Measurements from ENCODE around the gene TMEM63B. TPM values are rescaled to one million over a fixed set of nuclear protein-coding genes. Genes with fewer than 3 reads are reported as not detected.
"Not testable (repeated sequence)": the region's sequence is repeated elsewhere in the genome, so short reads cannot be mapped to it uniquely, and the experiment has no call there.

TMEM63B gene
- total RNA-seq, 4 donors from 2014 or later = 73.4 to 91.2 (median 87.7) TPM

DNA sequence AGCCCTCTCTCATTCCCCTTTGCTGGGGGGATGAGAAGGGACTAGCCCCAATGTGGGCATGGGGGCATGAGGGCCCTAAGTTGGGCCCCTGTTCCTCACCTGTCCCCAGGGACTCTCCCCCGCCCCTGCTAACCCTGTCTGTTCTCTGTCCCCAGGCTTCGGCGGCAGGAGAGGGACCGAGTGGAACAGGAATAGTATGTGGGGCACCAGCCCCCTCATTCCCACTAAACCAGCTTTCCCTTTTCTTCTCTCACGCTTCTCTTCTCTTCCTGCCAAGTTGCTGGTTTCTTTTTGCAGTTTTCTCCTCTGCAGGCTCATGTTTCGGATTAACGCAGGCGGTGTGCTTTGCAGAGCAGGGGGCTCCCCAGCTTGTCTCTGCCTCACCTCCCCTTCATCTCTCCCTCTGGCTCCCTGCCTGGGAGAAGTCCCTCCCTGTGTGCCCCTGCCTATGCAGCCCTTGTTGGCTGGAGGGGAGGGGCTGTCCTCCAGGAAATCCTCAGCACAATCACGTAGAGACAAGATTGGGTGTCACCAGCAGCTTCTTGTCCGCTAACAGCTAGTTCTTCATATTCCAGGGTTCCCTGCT lies 7.9 kb downstream of the TMEM63B start:
- intact Hi-C loops (cut with DNase I; ENCODE audit: low total_unique reads) = no loop called here
- DNase-seq (ENCODE audit: low spot score in 2 of 2) = no peak
- 80 to 84% methylated on average over 10 of the region's 10 CpGs for WGBS, 2 donors
- H3K4me3 ChIP-seq (ENCODE audit: low read depth, poor library complexity, severe bottlenecking) = no peak overlapping the region
- TF ChIP-seq POLR2A (IDR thresholded peaks at IDR 0.05) = no peak
- TF ChIP-seq, protein P1, sequence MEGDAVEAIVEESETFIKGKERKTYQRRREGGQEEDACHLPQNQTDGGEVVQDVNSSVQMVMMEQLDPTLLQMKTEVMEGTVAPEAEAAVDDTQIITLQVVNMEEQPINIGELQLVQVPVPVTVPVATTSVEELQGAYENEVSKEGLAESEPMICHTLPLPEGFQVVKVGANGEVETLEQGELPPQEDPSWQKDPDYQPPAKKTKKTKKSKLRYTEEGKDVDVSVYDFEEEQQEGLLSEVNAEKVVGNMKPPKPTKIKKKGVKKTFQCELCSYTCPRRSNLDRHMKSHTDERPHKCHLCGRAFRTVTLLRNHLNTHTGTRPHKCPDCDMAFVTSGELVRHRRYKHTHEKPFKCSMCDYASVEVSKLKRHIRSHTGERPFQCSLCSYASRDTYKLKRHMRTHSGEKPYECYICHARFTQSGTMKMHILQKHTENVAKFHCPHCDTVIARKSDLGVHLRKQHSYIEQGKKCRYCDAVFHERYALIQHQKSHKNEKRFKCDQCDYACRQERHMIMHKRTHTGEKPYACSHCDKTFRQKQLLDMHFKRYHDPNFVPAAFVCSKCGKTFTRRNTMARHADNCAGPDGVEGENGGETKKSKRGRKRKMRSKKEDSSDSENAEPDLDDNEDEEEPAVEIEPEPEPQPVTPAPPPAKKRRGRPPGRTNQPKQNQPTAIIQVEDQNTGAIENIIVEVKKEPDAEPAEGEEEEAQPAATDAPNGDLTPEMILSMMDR (IDR thresholded peaks at IDR 0.05) = no peak

DNA sequence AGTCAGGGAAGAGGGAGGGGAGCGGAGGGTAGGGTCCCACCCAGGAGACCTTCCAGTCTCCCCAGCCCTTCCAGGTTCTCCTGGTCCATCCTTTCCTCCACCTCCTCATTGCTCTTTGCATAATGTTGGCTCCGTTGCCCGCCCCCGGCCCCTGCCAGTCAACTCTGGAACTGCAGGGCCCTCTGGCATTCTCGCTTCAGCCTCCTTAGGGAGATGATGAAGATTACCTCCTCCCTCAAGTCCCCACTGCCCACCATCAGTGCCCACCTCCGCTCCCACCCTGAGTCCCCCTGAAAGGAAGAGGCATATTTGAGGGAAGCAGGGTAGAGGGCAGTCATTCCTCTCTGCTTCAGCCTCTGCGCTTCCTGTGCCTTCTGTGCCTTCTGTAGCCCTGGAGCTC lies 8.5 kb downstream of the TMEM63B start:
- H3K4me3 ChIP-seq (ENCODE audit: low read depth, poor library complexity, severe bottlenecking) = no peak overlapping the region
- no peak for DNase-seq (ENCODE audit: low spot score in 2 of 2)
- 86 to 87% methylated on average over 7 of the region's 7 CpGs for WGBS, 2 donors
- intact Hi-C loops (cut with DNase I; ENCODE audit: low total_unique reads) = no loop called here
- TF ChIP-seq POLR2A (IDR thresholded peaks at IDR 0.05) = no peak

- H3K4me3 ChIP-seq (ENCODE audit: low read depth, poor library complexity, severe bottlenecking) = no peak overlapping the region
- intact Hi-C loops (cut with DNase I; ENCODE audit: low total_unique reads) = no loop called here
- no peak for TF ChIP-seq POLR2A (IDR thresholded peaks at IDR 0.05)
- TF ChIP-seq, protein P1 (IDR thresholded peaks at IDR 0.05) = no peak
- DNase-seq (ENCODE audit: low spot score in 2 of 2) = no peak
- 58 to 73% methylated on average over 3 to 6 of the region's 6 CpGs for WGBS, 2 donors
Observed at GRCh38 chr6:44138717-44139350, 11.5 kb downstream of the TMEM63B start.

DNA sequence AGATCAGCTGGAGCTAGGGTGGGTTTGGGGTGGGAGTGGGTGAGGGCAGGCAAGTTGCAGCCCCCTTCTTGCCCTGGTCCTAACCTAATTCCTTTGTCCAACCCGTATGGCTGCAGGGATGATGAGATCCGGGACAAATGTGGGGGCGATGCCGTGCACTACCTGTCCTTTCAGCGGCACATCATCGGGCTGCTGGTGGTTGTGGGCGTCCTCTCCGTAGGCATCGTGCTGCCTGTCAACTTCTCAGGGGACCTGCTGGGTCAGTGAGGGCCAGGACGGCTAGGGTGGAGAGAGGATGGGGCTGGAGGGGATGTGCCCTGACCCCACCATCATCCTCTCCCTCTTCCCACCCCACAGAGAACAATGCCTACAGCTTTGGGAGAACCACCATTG lies 12.0 kb downstream of the TMEM63B start:
- TF ChIP-seq POLR2A (IDR thresholded peaks at IDR 0.05) = no peak
- TF ChIP-seq, protein P1 (IDR thresholded peaks at IDR 0.05) = no peak
- no peak overlapping the region for H3K4me3 ChIP-seq (ENCODE audit: low read depth, poor library complexity, severe bottlenecking)
- DNase-seq (ENCODE audit: low spot score in 2 of 2) = no peak
- 89 to 94% methylated on average over 10 of the region's 10 CpGs for WGBS, 2 donors
- intact Hi-C loops (cut with DNase I; ENCODE audit: low total_unique reads) = no loop called here

DNA sequence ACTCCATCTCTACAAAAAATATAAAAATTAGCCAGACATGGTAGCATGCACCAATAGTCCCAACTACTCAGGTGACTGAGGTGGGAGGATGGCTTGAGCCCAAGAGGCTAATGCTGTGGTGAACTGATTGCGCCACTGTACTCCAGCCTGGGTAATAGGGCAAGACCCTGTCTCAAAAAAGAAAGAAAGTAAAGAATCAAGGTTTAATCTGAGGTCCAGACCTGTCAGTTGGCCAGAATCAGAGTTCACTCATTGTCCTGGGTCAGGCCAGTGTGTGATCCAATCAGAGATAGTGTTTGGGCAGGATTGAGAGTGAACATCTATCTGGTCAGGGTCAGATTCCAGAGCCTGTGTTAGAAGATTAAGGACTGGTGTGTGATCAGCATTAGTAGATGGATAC lies 15.5 kb downstream of the TMEM63B start:
- no peak for DNase-seq (ENCODE audit: low spot score in 2 of 2)
- TF ChIP-seq, protein P1 (IDR thresholded peaks at IDR 0.05) = no peak
- no peak for TF ChIP-seq POLR2A (IDR thresholded peaks at IDR 0.05)
- intact Hi-C loops (cut with DNase I; ENCODE audit: low total_unique reads) = no loop called here
- 0 to 100% methylated on average over 1 of the region's 1 CpG for WGBS, 2 donors
- H3K4me3 ChIP-seq (ENCODE audit: low read depth, poor library complexity, severe bottlenecking) = no peak overlapping the region

GRCh38 chr6:44143731-44144130 lies 16.4 kb downstream of the TMEM63B start:
- no peak for DNase-seq (ENCODE audit: low spot score in 2 of 2)
- WGBS, 2 donors = 83 to 96% methylated on average over 1 of the region's 1 CpG
- no peak for TF ChIP-seq POLR2A (IDR thresholded peaks at IDR 0.05)
- intact Hi-C loops (cut with DNase I; ENCODE audit: low total_unique reads) = no loop called here
- H3K4me3 ChIP-seq (ENCODE audit: low read depth, poor library complexity, severe bottlenecking) = no peak overlapping the region

- H3K4me3 ChIP-seq (ENCODE audit: low read depth, poor library complexity, severe bottlenecking); DNase-seq (ENCODE audit: low spot score in 2 of 2); intact Hi-C loops (cut with DNase I; ENCODE audit: low total_unique reads): not testable (repeated sequence)
- 32 to 94% methylated on average over 3 of the region's 3 CpGs for WGBS, 2 donors
Observed at GRCh38 chr6:44144536-44144935, 17.2 kb downstream of the TMEM63B start.

All from lower leg skin (tissue), 4 donors.